GM12891 (cell line): ENCODE results near the gene TBCA.

Source experiments
- DNase-seq: peaks from one replicate; pipeline ENCODE4 v3.0.0; 2011; ENCODE audit warnings: low spot score; ENCODE audit not compliant: insufficient read length
- FAIRE-seq: peaks from 2 replicates; lab custom pipeline; 2011; peaks lifted over from hg19 to GRCh38; lab: Jason Lieb, UNC
- PAX5 ChIP-seq: IDR thresholded peaks from 2 replicates; pipeline ENCODE4 v1.6.1; 2011; ENCODE audit warnings: low read length, moderate library complexity, mild to moderate bottlenecking; ENCODE audit not compliant: insufficient read depth, severe bottlenecking
- POLR2A ChIP-seq: IDR thresholded peaks from 2 replicates; pipeline ENCODE4 v1.6.1; 2011; ENCODE audit warnings: low read depth, low read length, control low read depth
- POLR2AphosphoS5 ChIP-seq: IDR thresholded peaks from 2 replicates; pipeline ENCODE4 v1.6.1; 2011; ENCODE audit warnings: low read depth, low read length, control low read depth
- POU2F2 ChIP-seq: IDR thresholded peaks from 2 replicates; pipeline ENCODE4 v1.6.1; 2011; ENCODE audit warnings: low read depth, mild to moderate bottlenecking, control low read depth, low read length, moderate library complexity
- SPI1 ChIP-seq: IDR thresholded peaks from 2 replicates; pipeline ENCODE4 v1.6.1; 2011; ENCODE audit warnings: low read depth, low read length, control low read depth
- TAF1 ChIP-seq: IDR thresholded peaks from 2 replicates; pipeline ENCODE4 v1.6.1; 2011; ENCODE audit warnings: low read depth, low read length, control low read depth

The TBCA gene

DNA sequence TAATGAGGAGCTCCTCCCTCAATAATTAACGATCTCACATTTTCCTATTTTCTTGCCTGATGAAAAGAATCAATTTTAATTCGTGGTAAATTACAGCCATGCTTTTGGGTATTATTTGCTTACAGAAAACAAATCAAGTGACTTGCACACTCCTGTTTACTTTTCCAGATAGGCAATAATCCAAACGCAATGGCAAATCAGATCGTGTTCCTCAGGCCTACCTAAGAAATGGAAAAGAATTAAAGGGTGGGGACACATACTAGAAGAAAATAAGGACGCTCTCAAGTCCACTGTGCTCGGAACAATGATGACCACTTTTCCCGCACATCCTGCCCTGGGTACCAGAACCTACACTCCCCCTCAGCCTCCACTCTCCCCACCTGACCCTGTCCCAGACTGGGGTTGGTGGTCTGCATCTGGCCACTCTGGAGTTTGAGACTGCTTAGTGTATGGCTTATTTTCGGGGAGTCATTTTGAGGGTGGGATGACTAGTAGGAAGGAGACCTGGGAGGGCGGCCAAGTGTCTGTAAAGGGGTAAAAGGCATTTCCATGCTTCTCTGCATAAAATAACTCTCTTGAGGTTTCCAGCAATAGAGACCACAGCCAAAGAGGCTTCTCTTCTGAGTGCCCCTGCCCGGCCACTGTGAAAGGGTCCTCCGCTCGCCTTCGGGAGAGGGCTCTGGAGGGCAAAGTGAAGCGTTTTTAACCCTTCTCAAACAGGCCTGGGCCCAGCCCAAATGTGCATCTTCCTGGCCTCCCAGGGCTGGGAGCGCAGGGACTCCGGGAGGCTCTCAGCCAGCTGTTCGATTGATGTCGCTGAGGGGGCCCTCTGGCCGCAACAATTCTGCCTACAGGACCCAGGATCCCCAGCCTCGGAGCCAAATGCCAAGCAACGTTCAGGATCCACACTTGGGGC, 133.1 kb downstream of the TBCA start:
- TF ChIP-seq SPI1 (no peak), POU2F2 (no peak), TAF1 (no peak), POLR2AphosphoS5 (no peak)
- DNase-seq (no peak), FAIRE-seq (no peak)

DNA sequence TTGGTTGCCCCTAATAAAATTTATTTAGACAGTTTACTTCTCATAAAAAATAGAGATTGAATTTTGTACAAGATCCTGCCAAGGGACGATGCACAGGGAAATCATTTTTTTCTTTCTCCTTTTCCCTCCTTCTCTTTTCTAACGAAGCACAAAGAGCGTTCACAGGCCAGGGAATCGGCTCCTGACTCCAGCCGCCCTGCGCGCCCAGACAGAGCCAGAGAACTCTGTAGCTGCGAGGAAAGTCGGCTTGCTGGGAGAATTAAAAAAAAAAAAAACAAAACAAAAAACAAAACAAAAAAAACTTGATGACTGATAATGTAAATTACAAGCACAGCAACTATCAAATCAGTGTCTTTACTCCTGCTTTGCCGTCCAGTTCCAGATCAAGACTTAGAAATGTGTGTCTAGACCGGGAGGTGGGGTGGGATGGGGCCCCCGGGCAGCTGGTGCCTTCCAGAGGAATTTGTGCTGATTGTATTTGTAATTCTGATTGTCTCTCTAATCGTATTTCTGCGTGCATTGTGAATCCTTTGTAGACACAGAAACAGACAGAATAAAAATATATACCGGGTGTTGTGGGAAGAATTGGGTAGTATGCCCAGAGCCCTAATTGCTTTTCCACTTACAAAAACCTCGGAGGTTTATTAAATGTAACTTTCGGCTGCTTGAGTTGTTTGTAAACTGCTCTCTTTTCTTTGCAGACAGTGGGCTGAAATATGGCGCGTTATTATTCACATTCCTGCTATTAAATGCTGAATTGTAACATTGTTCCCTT, 134.0 kb downstream of the TBCA start:
- TF ChIP-seq PAX5 (no peak), SPI1 (no peak), POLR2AphosphoS5 (no peak), POU2F2 (no peak), POLR2A (no peak), TAF1 (no peak)
- DNase-seq (no peak), FAIRE-seq (no peak)

GRCh38 chr5:77641397-77641943, 134.7 kb downstream of the TBCA start:
- FAIRE-seq: no peak
- no peak for DNase-seq
- no peak for TF ChIP-seq SPI1
- no peak for TF ChIP-seq POU2F2
- TF ChIP-seq POLR2A: no peak
- no peak for TF ChIP-seq POLR2AphosphoS5
- no peak for TF ChIP-seq TAF1
- TF ChIP-seq PAX5: no peak
